DMS53 treated with DMSO at 0.1 percent for 48 hours (cell line): ENCODE measurements around the gene ATXN1.
"Not testable (repeated sequence)": the region's sequence is repeated elsewhere in the genome, so short reads cannot be mapped to it uniquely, and the experiment has no call there.

Experiments
- DNase-seq: peaks from one replicate; lab custom pipeline; 2025; ENCODE audit not compliant: unreplicated experiment; lab: John Stamatoyannopoulos, UW

Gene ATXN1

DNA sequence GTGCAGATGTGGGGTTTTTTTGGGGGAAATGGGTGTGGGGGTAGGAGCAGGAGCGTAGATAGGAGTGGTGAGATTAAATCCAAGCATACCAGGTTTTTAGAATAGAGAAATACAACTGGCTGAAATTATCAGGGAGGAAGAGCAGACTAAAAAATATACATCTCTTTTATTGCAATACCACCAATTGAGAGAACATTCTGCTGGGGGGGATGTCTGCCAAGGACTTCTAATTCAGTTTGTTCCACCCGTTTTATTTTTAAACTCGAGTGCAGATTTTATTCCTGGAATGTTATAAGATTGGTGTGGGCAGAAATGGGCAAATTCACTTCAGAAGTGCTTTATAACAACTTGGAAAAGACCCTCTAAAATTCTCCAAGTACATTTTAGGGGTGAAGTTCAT lies 330.2 kb downstream of the ATXN1 start:
- no peak for DNase-seq

DNA sequence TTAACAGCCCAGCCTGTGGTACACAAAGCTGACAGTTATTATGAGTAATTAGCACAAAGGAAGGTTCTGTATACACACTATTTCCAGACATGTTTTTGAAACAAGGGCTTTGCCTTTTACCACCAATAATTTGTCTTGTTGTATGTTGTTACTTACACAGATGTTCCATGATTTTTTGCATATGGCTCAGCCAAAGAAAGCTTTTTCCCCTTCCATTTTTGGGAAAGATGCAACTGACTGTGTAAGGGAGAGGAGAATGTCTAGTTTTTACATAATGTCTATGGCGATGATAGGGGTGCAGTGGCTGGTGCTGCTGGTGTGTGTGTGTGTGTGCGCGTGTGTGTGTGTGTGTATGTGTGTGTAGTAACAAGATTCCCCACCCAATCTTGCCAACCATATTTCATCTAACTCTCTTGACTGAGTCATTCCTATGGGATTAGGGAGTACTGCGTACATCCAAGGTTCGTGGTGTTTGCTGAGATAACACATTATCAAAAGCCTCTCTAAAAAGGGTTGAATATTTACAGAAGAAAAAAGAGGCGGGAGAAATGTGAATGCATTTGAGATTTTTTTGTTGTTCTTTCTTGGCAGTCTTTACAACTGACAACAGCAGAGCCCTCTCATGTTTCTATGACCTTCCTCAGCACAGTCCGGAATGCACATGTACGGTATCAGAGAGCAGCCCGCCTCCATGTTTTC lies 330.7 kb downstream of the ATXN1 start:
- DNase-seq, result no peak

- no peak for DNase-seq
Observed at GRCh38 chr6:16429669-16430068, 331.6 kb downstream of the ATXN1 start.

DNA sequence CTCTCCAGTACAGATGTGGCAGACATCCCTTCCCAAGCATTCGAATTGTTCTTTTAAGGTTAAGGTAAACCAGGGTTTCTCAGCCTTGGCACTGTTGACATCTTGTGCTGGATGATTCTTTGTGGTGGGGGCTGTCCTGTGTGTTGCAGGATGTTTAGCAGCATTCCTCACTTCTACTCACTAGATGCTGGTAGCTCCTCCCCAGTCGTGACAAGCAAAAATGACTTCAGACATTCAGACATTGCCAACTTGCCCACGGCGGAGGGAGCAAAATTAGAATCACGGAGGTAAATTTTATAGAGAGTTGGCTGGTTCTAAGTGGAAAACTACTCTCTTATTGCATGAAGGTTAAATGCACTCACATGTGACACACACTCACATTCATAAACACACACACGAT lies 334.1 kb downstream of the ATXN1 start:
- no peak for DNase-seq

DNA sequence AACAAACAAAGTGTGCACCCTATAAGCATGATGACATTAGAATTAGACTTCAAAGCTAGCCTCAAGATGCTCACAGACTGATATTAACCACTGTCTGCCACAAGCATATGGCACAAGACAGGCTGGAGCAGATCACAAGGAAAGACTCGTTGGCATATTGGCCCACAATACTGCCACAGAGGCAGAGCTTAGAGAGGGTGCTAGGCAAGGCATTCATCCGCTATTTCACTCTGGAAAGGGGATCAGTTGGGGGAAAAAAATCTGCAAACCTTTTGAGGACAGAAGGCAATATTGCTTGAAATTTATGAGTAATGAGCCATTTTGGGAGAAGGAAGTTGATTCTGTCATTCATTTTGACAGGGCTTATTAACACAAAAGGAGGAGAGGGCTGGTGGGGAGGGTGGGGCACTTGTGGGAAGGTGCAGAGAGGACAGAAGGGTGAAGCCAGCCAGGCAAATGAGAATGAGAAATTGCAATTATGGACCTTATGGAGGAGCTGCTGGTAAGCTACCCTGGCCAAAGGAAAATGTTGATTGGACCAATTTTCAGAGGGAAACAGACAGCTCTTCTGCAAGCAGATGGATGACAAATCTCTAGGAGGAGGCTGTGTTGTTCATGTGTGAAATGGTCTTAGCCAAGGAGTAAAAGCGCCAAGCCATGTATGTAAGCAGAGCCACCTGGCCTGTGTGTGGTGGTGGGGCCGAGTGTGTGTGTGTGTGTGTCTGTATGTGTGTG lies 335.2 kb downstream of the ATXN1 start:
- DNase-seq, result no peak

DNA sequence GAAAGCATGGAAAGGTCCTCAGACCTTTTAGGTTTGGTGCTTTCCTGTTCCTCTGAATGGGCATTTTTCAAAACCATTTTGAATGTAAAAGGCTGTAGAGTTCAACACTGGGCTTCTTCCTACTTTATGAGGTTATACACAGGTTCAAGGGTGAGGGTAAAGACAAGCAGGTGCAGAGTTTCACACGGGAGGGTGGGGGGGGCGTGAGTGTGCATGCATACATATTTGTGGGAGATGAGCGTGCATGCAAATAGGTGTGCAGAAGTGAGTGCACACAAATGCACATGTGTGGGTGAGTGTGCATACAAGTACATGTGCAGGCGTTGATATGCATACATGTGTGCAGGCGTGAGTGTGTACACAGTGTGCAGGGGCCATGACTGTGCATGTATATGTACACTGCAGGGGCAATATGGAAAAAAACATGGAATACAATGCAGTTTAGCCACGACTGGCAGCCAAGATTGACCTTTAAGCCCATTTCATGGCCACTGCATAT lies 339.7 kb downstream of the ATXN1 start:
- DNase-seq, result no peak

GRCh38 chr6:16420715-16421461 lies 340.4 kb downstream of the ATXN1 start:
- no peak for DNase-seq

- DNase-seq, result no peak
Observed at GRCh38 chr6:16420337-16420714, 340.9 kb downstream of the ATXN1 start.

DNA sequence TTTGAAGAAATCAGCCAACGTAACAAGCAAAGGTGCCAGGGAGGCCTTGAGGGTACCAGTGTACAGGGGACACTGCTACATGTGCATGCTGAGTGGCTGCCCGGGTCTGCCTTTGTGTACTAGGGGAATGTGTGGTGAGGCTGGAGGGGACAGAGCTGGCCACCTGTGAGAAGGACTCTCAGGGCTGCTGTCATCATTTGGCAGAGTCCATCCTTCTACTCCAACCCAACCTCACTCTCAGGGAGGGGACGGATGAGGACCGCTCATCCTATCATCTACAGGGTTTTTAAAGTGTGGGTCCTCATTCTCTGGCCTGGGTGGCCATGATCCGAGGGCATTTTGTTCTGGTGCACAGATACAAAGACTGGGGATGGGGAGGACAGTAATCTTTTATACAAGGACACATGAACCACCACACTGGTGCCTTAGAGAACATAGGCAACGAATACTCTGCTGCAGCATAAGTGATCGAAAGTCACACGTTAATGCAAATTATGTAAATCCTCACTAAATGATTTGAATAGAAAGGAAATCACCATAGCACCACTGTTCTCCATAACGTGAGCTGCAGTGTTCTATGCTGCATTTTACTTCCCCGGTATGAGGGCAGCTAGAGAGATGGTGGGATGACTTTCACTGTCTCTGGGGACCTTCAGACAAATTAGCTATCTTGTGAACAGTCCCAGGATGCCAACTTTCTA lies 341.5 kb downstream of the ATXN1 start:
- no peak for DNase-seq

GRCh38 chr6:16418151-16418550 lies 343.1 kb downstream of the ATXN1 start:
- DNase-seq, result no peak

DNA sequence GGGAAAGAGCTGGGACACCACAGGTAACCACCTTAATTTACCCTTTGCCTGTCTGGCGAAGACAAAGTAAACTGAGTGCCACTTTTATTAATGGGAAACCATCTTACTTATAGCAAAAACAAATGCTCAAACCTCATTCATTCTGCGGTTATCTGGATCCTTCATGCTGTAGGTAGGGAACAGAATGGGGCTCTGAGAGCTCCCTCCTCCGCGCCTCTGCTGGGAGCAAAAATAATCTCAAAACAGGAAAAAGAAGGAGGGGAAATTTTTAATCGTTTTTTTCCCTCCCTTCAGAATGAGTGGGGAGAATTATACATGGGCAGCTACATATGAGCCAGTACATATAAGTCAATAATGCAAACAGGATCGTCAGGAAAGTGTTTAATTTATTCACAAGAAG lies 345.6 kb downstream of the ATXN1 start:
- no peak for DNase-seq

DNA sequence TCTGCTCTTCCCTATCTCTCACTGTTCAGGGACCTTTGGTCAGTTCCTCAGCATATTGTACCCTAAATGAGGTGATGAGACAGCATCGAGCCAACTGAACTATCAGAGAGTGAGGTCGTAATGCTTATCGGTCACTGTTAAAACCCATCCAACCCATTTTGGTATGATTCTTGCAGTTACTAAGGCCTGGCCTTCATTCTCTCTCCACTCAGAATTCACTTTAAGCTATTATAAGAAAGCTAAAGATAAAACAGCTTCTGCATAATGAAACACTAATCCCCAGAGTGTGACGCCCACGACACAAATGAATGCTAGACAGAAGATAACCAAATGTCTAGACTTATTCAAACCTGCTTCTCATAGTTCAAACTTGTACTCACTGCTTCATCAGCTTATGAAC lies 347.1 kb downstream of the ATXN1 start:
- DNase-seq, result no peak

- no peak for DNase-seq
Observed at GRCh38 chr6:16413399-16413798, 347.9 kb downstream of the ATXN1 start.

GRCh38 chr6:16412982-16413381 lies 348.3 kb downstream of the ATXN1 start:
- no peak for DNase-seq

DNA sequence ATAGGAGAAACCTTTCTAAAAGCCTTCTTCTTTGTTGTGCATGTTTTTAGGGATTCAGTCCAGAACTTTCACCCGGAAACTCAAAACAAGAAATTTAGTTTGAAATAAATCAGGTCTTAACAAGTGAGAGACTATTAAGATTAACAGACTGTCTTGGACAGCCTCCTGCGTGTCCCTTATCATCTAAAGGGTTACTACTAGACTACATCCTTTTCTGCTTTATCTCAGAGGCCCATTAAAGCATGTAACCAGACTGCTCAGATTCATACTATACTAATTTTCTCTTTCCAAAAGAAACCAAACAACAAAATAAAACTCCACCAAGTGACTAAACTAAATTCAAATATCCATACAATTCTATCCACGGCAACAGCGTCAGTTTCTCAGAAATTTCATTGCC lies 349.1 kb downstream of the ATXN1 start:
- no peak for DNase-seq

DNA sequence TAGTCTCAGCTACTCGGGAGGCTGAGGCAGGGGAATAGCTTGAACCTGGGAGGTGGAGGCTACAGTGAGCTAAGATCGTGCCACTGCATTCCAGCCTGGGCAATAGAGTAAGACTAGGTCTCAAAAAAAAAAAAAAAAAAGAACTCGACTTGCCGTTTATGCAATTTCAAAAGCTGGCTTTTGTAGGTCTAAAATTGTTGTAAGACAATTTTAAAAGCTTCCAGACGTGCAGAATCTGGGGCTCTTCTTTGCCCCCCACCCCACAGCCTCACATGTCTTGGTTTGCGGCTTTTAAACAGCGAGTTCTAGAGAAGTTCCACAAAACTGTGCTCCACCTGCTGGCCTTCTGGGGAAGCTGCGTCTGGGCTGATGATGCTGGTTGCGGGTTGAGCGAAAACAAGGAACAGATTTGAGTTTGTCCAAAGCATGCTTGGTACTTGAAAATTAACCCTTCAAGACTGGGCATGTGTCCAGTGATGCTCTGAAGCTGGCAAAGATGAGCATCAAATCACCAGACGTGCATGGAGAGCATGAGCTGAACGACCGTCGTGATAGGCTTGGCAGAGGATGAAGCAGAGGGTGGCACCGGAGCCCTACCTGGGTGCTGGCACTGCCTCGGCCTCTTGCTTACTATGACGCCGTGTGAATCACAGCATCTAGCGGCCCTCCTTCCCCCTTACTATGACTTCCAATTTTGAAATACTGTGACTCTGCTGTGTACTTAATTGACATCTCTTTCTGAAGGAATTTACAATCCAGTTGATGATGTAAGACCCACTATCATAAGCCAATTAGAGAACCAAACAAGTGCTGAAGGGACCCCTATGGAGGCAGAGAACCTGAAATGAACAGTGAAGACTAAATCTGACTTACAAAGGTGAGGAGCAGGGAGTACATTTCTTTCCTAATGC lies 351.5 kb downstream of the ATXN1 start:
- DNase-seq, result no peak

GRCh38 chr6:16408766-16409165 lies 352.5 kb downstream of the ATXN1 start:
- DNase-seq, result no peak

- no peak for DNase-seq
Observed at GRCh38 chr6:16406966-16407365, 354.3 kb downstream of the ATXN1 start.

GRCh38 chr6:16406538-16406937 lies 354.7 kb downstream of the ATXN1 start:
- DNase-seq, result not testable (repeated sequence)

GRCh38 chr6:16405375-16405774 lies 355.9 kb downstream of the ATXN1 start:
- no peak for DNase-seq
